Upper lobe of left lung (tissue), 6 donors: ENCODE measurements around the gene ATF6. TPM values are rescaled to one million over a fixed set of nuclear protein-coding genes. Genes with fewer than 3 reads are reported as not detected.

Source experiments
- ATAC-seq, 2 donors: fragments of 200-7000 bp; cut with Tn5 transposase; one replicate each; pipeline ENCODE4 v1.9.1; 2022; ENCODE audit warnings: mild to moderate bottlenecking in 2 of 2, moderate library complexity in 2 of 2; ENCODE audit not compliant: low FRiP score in 2 of 2
- DNase-seq, 2 donors: peaks; one replicate each; pipeline ENCODE4 v3.0.0-alpha.2; 2019 to 2020
- H3K27ac ChIP-seq, 4 donors: fragments of 200-600 bp; sonication (generic); one replicate each; pipeline ENCODE4 v1.5.1; 2016 to 2019
- H3K27me3 ChIP-seq, 4 donors: fragments of 200-600 bp; sonication (generic); one replicate each; pipeline ENCODE4 v1.5.1; 2017 to 2019
- H3K36me3 ChIP-seq, 4 donors: fragments of 200-600 bp; sonication (generic); one replicate each; pipeline ENCODE4 v1.5.1; 2016 to 2019
- H3K4me1 ChIP-seq, 4 donors: fragments of 200-600 bp; sonication (generic); one replicate each; pipeline ENCODE4 v1.5.1; 2018 to 2019
- H3K4me3 ChIP-seq, 4 donors: fragments of 200-600 bp; sonication (generic); one replicate each; pipeline ENCODE4 v1.5.1; 2017 to 2019; ENCODE audit warnings: mild to moderate bottlenecking in 2 of 4, moderate library complexity in 1 of 4
- H3K9me3 ChIP-seq, 4 donors: fragments of 200-600 bp; sonication (generic); one replicate each; pipeline ENCODE4 v1.5.1; 2018 to 2019
- EP300 ChIP-seq, 4 donors: sonication (generic); formaldehyde crosslinking; IDR thresholded peaks; one replicate each; pipeline ENCODE4 v1.5.1; 2017; ENCODE audit warnings: antibody characterized with exemption in 4 of 4, control low read depth in 2 of 4
- POLR2A ChIP-seq, 4 donors: fragments of 450-650 bp; IDR thresholded peaks; one replicate each; pipeline ENCODE4 v1.5.1; 2016 to 2017; ENCODE audit warnings: antibody characterized with exemption in 4 of 4, mild to moderate bottlenecking in 2 of 4
- POLR2AphosphoS5 ChIP-seq, 2 donors: sonication (generic); formaldehyde crosslinking; IDR thresholded peaks; one replicate each; pipeline ENCODE4 v1.5.1; 2017; ENCODE audit warnings: antibody characterized with exemption in 2 of 2
- WGBS, 2 donors: methylation state at CpG; one replicate each; pipeline ENCODE4 v1.1.5; 2017 to 2018; 5-methylcytosine and 5-hydroxymethylcytosine counted together
- total RNA-seq, 6 donors: library from RNA; depleted of rRNA in 4 of 6; stranded (reverse); fragments of >200 nt in 4 of 6; gene quantifications; one replicate each; pipeline versions ENCODE4 v1.1.0 to v1.2.1, GENCODE V29; 2016 to 2021
- TF ChIP-seq, protein P1 (sequence below), 6 experiments: fragments of 450-650 bp in 4 of 6; fragments of 200-600 bp in 2 of 6; sonication (generic) in 2 of 6; IDR thresholded peaks; one replicate each; pipeline ENCODE4 v1.5.1; 2016 to 2019; ENCODE audit warnings: antibody characterized with exemption in 6 of 6
- donor health status: DM: no; HTN: no; CAD: no; lungs with moderate emphysema.
- donor health status: DM: no; HTN: yes; CAD: no; lungs with severe emphysema.

Gene ATF6
- total RNA-seq, 6 donors from 2014 or later = 14.2 to 36.7 (median 27.0) TPM

DNA sequence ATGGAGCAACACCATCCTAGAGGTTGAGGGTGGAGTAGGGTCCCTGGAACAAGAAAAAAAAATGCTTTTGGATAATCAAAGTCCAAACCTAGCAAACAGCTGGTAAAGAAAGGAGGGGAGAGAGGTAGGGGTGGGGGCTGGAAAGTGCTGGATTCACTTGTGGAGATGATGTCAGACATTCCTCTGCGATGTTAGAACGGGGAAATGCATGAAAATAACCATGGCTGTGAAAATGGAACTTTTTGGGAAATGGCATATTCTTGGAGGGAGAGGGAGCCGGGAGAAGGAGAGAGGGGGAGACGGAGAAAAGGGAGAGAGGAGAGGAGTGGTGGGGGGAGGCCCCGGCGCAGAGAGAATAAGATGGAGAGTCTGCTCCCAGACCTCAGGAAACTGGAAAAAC, 203.9 kb downstream of the ATF6 start:
- TF ChIP-seq POLR2AphosphoS5 (IDR thresholded peaks at IDR 0.05) (no peak), EP300 (IDR thresholded peaks at IDR 0.05) (no peak), POLR2A (IDR thresholded peaks at IDR 0.05) (no peak)
- TF ChIP-seq, protein P1, sequence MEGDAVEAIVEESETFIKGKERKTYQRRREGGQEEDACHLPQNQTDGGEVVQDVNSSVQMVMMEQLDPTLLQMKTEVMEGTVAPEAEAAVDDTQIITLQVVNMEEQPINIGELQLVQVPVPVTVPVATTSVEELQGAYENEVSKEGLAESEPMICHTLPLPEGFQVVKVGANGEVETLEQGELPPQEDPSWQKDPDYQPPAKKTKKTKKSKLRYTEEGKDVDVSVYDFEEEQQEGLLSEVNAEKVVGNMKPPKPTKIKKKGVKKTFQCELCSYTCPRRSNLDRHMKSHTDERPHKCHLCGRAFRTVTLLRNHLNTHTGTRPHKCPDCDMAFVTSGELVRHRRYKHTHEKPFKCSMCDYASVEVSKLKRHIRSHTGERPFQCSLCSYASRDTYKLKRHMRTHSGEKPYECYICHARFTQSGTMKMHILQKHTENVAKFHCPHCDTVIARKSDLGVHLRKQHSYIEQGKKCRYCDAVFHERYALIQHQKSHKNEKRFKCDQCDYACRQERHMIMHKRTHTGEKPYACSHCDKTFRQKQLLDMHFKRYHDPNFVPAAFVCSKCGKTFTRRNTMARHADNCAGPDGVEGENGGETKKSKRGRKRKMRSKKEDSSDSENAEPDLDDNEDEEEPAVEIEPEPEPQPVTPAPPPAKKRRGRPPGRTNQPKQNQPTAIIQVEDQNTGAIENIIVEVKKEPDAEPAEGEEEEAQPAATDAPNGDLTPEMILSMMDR (IDR thresholded peaks at IDR 0.05) = no peak
- Histone ChIP-seq H3K4me3 (no peak overlapping the region), H3K27ac (no peak overlapping the region), H3K4me1 (peaks cover 0 to 5% (median 2%) of the 10 kb centered on the region in 4 donors), H3K27me3 (no peaks in the 10 kb centered on the region), H3K36me3 (peaks cover 0 to 12% (median 0%) of the 10 kb centered on the region in 4 donors), H3K9me3 (no peaks in the 10 kb centered on the region)
- WGBS, 2 donors = 83 to 84% methylated on average over 6 of the region's 6 CpGs
- no peak for DNase-seq
- ATAC-seq = no peak

DNA sequence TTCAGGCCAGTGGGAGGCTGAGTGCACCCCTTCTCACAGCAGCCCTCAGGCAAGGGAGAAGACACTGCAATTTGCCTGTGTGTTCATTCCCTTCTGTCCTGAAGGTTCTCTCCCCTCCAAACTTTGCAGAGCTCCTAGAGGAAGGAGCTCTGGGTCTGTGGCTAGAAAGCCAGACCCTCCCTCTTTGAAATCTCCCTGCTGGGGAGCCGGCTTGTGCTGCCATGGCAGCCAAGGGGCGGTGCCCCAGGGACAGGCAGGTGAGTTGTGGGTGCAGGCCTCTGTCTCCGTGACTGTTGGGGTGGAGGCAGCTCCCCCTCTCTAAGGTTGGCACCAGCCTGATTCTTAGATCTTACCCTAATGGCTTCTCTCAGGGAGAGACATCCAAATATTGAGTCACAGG, 204.5 kb downstream of the ATF6 start:
- Histone ChIP-seq H3K4me1 (peaks cover 0 to 5% (median 2%) of the 10 kb centered on the region in 4 donors), H3K36me3 (peaks cover 0 to 12% (median 0%) of the 10 kb centered on the region in 4 donors), H3K27me3 (no peaks in the 10 kb centered on the region), H3K27ac (no peak overlapping the region), H3K4me3 (no peak overlapping the region), H3K9me3 (no peaks in the 10 kb centered on the region)
- TF ChIP-seq POLR2AphosphoS5 (IDR thresholded peaks at IDR 0.05) (no peak), POLR2A (IDR thresholded peaks at IDR 0.05) (no peak), EP300 (IDR thresholded peaks at IDR 0.05) (no peak)
- TF ChIP-seq, protein P1 (IDR thresholded peaks at IDR 0.05) = no peak
- WGBS, 2 donors = 51 to 70% methylated on average over 2 to 3 of the region's 3 CpGs
- DNase-seq = peak in 1 of 2 donors; percentile 29
- ATAC-seq = no peak

DNA sequence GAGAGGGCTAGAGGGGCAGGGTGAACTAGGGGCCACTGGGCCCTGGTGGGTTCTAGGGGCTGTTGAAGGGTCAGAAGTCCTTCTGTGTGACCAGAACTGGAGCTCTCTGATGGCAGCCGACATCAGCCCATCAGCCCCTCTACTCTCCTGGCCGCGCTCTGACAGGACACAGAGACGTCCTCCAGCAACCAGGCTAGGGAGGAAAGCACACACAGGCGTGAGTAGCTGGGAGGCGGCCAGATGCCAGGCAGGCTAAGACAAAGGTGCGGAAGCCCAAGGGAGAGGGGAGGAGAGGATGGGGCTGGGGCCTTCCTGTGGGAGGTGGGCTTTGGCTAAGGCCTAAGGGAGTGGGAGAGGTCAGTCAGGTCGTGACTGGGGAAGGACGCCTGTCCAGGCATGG, 206.7 kb downstream of the ATF6 start:
- ATAC-seq (no peak), DNase-seq (no peak)
- Histone ChIP-seq H3K27ac (no peak overlapping the region), H3K4me3 (no peak overlapping the region), H3K9me3 (no peaks in the 10 kb centered on the region), H3K27me3 (no peaks in the 10 kb centered on the region), H3K4me1 (peaks cover 0 to 5% (median 2%) of the 10 kb centered on the region in 4 donors), H3K36me3 (peaks cover 0 to under 1% (median 0%) of the 10 kb centered on the region in 4 donors)
- TF ChIP-seq EP300 (IDR thresholded peaks at IDR 0.05) (no peak), POLR2A (IDR thresholded peaks at IDR 0.05) (no peak), POLR2AphosphoS5 (IDR thresholded peaks at IDR 0.05) (no peak)
- TF ChIP-seq, protein P1 (IDR thresholded peaks at IDR 0.05) = no peak
- 76 to 80% methylated on average over 9 of the region's 9 CpGs for WGBS, 2 donors

DNA sequence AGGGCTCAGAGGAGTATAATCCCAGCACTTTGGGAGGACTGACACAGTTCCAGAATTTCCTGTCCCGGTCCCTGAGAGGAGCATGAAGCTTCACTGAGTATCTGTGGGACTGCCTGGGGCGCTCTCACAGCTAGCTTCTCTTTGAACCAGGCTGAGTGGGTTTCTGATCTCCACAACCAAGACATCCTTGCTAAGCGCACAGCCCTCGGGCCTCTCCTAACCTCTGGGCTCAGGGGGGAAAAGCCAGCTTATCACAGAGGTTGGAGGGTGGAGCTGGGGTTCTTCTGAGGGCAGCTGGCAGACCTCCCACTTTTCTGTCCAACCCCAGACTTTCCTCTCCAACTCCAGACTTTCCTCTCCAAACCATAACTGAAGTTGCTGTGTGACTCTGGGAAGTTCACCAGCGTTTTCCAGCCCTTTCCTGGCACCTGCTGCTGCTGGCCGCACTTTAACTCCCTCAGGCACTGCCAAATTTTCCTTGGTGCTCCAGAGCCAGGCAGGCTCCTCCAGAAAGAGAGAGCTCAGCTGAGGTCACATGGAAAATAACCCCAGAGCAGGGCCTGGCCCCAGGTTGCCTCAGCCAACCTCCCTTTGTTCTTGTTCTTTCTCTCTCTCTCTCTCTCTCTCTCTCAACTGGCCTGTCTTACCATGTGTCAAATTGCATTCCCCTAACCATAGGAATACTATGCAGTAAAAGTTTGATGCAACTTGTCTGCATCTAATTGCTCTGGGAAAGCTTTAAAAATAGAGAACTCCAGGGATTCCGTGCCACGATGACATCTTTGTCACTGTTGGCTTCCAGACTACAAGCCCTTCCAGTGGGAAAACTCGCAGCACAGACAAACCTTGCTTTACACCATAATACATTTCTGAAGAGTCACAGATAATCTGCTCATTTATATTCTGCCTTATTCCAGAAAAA, 208.1 kb downstream of the ATF6 start:
- 64 to 72% methylated on average over 6 to 9 of the region's 9 CpGs for WGBS, 2 donors
- DNase-seq = no peak
- no peak overlapping the region for H3K27ac ChIP-seq
- TF ChIP-seq POLR2A (IDR thresholded peaks at IDR 0.05) (no peak), EP300 (IDR thresholded peaks at IDR 0.05) (no peak), POLR2AphosphoS5 (IDR thresholded peaks at IDR 0.05) (no peak)
- TF ChIP-seq, protein P1 (IDR thresholded peaks at IDR 0.05) = no peak
- H3K36me3 ChIP-seq = no peaks in the 10 kb centered on the region
- no peaks in the 10 kb centered on the region for H3K27me3 ChIP-seq
- peak in 1 of 2 donors; percentile 68 for ATAC-seq
- no peaks in the 10 kb centered on the region for H3K9me3 ChIP-seq
- H3K4me3 ChIP-seq = no peak overlapping the region
- peaks cover 0 to 5% (median 2%) of the 10 kb centered on the region in 4 donors for H3K4me1 ChIP-seq
